Measurements from ENCODE around the gene FN3KRP. TPM values are rescaled to one million over a fixed set of nuclear protein-coding genes. Genes with fewer than 3 reads are reported as not detected.
A peak's percentile ranks its signal among the peaks of the same experiment; 100 is the strongest.

The FN3KRP gene, protein sequence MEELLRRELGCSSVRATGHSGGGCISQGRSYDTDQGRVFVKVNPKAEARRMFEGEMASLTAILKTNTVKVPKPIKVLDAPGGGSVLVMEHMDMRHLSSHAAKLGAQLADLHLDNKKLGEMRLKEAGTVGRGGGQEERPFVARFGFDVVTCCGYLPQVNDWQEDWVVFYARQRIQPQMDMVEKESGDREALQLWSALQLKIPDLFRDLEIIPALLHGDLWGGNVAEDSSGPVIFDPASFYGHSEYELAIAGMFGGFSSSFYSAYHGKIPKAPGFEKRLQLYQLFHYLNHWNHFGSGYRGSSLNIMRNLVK
- polyA plus RNA-seq (2013) = 23.0 TPM

DNA sequence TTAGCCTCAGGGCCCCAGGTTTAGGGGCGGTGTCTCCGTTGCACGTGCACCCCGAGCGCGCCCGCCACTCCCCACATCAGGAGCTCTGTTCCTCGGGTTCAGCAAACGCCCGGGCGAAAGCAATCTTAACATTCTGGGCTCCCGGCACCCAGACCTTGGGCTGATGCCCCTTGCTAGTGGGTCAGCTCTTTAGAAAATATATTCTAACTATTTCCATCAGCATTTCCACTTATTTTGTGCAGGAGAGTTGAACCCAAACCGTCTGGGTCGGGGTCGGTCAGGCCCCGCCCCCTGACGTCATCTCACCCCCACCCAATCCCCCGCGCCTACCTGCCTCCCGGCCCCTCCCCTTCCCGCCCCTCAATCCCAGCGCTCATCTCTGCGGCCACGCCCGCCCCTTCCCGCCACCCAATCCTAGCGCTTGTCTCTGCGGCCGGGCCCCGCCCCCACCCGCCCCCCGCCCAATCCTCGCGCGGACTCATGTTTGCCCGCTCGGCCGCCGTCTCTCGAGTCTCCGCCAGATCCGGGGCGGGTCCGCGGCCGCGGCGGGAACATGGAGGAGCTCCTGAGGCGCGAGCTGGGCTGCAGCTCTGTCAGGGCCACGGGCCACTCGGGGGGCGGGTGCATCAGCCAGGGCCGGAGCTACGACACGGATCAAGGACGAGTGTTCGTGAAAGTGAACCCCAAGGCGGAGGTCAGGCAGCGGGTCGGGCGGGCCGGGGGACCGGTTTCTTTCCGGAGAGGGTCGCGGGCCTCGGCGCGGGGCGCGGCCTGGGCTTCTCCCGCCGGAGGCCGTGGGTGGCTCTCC, at the start of gene FN3KRP:
Gene FN3KRP, plus strand, starts transcription at position 504 of the 808 bp plus-strand sequence. Its CDS starts 50 bp downstream, at position 554.
- WGBS (ENCODE audit: insufficient coverage) = under 1% methylated on average over 39 of the region's 75 CpGs
- peak within 1 kb of the TSS in 1 of 2 experiments; percentile 77 for H3K27ac ChIP-seq (ENCODE audit: insufficient read depth in 1 of 2, low read depth in 1 of 2, low read length in 2 of 2, poor library complexity in 1 of 2, severe bottlenecking in 2 of 2)
- H3K4me1 ChIP-seq (ENCODE audit: control extremely low read depth in 1 of 4, control insufficient read depth in 4 of 4, insufficient read depth in 4 of 4, low read length in 3 of 4) = peaks cover 1 to 20% (median 16%) of the 10 kb centered on the region in 4 experiments
- POLR2A ChIA-PET = interaction anchor here (0.6 to 1.0 kb wide), 3 partner anchors 19 to 36 kb away, joined by 3 read pairs; partner anchors contain the start of gene FN3K
- no peaks in the 10 kb centered on the region for H3K27me3 ChIP-seq (replicated peaks in 2 of 5; ENCODE audit: control insufficient read depth in 4 of 5, insufficient read depth in 5 of 5, low read length in 4 of 5)
- peak within 1 kb of the TSS; percentile 68 to 92 (median 85) for H3K4me3 ChIP-seq (ENCODE audit: control insufficient read depth in 1 of 7, extremely low read depth in 1 of 7, insufficient read depth in 4 of 7, low read depth in 2 of 7, low read length in 6 of 7)
- CTCF ChIA-PET = interaction anchor here (1.1 to 1.8 kb wide), 6 partner anchors 9 to 61 kb away, joined by 3 to 6 read pairs (median 4); no protein-coding TSS in a partner anchor
- H3K36me3 ChIP-seq (ENCODE audit: control insufficient read depth in 4 of 4, insufficient read depth in 4 of 4, low read length in 3 of 4) = peaks cover 0 to 22% (median 17%) of the 10 kb centered on the region in 4 experiments
- peak; percentile 96 to 98 (median 96) for DNase-seq
- H3K9me3 ChIP-seq (ENCODE audit: control extremely low read depth in 1 of 5, control insufficient read depth in 4 of 5, insufficient read depth in 2 of 5, low read depth in 1 of 5, low read length in 4 of 5) = no peaks in the 10 kb centered on the region

DNA sequence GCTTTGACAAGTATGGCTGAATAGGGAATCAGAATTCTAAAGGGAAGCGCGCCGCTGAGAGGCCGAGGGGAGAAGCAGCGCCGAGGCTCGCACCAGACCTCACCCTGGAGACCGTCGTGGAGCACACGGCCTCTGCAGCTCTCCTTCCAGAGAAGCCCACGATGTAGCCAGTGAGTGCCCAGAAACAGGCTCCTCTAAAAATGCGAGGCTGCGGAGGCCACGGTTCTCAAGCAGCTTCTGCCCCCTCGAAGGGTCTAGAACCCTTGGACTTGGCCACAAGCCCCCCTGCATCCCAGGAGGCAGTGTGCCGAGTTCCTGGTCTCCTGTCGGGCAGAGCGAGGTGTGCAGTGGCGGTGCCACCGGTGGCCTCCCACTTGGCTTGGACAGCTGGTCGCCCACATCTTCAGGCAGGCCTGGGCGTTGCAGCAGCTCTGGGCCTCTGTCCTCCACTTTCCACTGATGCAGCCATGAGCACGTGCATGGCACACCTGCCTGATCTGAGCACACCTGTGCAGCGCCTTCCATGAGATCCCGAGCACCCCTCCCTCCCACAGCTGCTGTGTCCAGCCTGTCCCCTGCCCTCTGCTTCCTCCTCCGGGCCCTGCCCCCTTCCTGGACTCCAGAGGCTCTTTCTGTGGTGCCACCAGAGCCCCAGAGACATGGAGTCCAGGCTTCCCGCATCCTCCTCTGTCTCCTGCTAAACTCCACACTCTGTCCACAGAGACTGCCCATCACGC, 49.4 kb upstream of the FN3KRP start:
- no peak for DNase-seq

DNA sequence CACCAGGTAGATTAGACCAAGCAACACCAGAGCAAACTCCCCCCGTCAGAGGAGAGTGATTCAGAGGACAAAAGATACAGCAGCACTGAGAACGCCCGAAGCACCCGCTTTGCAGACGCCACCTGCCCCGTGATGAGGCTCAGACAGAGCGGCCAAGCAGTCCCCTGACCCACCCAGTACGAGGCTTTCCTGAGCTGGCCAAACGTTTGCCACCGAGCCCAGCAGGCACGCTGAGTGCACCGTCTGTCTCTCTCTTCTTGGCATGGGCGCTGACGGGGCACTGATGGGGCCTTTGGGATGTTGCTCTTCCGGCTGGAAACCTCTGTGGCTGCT, 48.9 kb upstream of the FN3KRP start:
- no peaks in the 10 kb centered on the region for H3K9me3 ChIP-seq (ENCODE audit: control extremely low read depth in 1 of 5, control insufficient read depth in 4 of 5, insufficient read depth in 2 of 5, low read depth in 1 of 5, low read length in 4 of 5)
- no peaks in the 10 kb centered on the region for H3K27me3 ChIP-seq (replicated peaks in 2 of 5; ENCODE audit: control insufficient read depth in 4 of 5, insufficient read depth in 5 of 5, low read length in 4 of 5)
- whole genome bisulfite sequencing (ENCODE audit: insufficient coverage) = 100% methylated on average over 13 of the region's 15 CpGs
- POLR2A ChIA-PET = no interaction called here
- peaks cover 0 to 19% (median 6%) of the 10 kb centered on the region in 4 experiments for H3K4me1 ChIP-seq (ENCODE audit: control extremely low read depth in 1 of 4, control insufficient read depth in 4 of 4, insufficient read depth in 4 of 4, low read length in 3 of 4)
- H3K27ac ChIP-seq (ENCODE audit: insufficient read depth in 1 of 2, low read depth in 1 of 2, low read length in 2 of 2, poor library complexity in 1 of 2, severe bottlenecking in 2 of 2) = no peak overlapping the region
- no peak overlapping the region for H3K4me3 ChIP-seq (ENCODE audit: control insufficient read depth in 1 of 7, extremely low read depth in 1 of 7, insufficient read depth in 4 of 7, low read depth in 2 of 7, low read length in 6 of 7)
- no peak for DNase-seq
- H3K36me3 ChIP-seq (ENCODE audit: control insufficient read depth in 4 of 4, insufficient read depth in 4 of 4, low read length in 3 of 4) = no peaks in the 10 kb centered on the region
- CTCF ChIA-PET = interaction anchor here (0.7 to 2.9 kb wide), 22 partner anchors 10 to 534 kb away, joined by 3 to 29 read pairs (median 3); partner anchors contain the start of gene FN3KRP

More for the DNA sequence above, 49.4 kb upstream of the FN3KRP start:
- H3K4me1 ChIP-seq (ENCODE audit: control extremely low read depth in 1 of 4, control insufficient read depth in 4 of 4, insufficient read depth in 4 of 4, low read length in 3 of 4) = peaks cover 0 to 19% (median 6%) of the 10 kb centered on the region in 4 experiments
- no peak overlapping the region for H3K4me3 ChIP-seq (ENCODE audit: control insufficient read depth in 1 of 7, extremely low read depth in 1 of 7, insufficient read depth in 4 of 7, low read depth in 2 of 7, low read length in 6 of 7)
- WGBS (ENCODE audit: insufficient coverage) = 91% methylated on average over 25 of the region's 28 CpGs
- no peak overlapping the region for H3K27ac ChIP-seq (ENCODE audit: insufficient read depth in 1 of 2, low read depth in 1 of 2, low read length in 2 of 2, poor library complexity in 1 of 2, severe bottlenecking in 2 of 2)
- POLR2A ChIA-PET = no interaction called here
- no peaks in the 10 kb centered on the region for H3K9me3 ChIP-seq (ENCODE audit: control extremely low read depth in 1 of 5, control insufficient read depth in 4 of 5, insufficient read depth in 2 of 5, low read depth in 1 of 5, low read length in 4 of 5)
- no peaks in the 10 kb centered on the region for H3K27me3 ChIP-seq (replicated peaks in 2 of 5; ENCODE audit: control insufficient read depth in 4 of 5, insufficient read depth in 5 of 5, low read length in 4 of 5)
- H3K36me3 ChIP-seq (ENCODE audit: control insufficient read depth in 4 of 4, insufficient read depth in 4 of 4, low read length in 3 of 4) = peaks cover 0 to 1% (median 0%) of the 10 kb centered on the region in 4 experiments
- CTCF ChIA-PET = interaction anchor here (0.7 to 2.9 kb wide), 12 partner anchors 9 to 535 kb away, joined by 3 to 29 read pairs (median 5); partner anchors contain the start of gene FN3KRP

DNA sequence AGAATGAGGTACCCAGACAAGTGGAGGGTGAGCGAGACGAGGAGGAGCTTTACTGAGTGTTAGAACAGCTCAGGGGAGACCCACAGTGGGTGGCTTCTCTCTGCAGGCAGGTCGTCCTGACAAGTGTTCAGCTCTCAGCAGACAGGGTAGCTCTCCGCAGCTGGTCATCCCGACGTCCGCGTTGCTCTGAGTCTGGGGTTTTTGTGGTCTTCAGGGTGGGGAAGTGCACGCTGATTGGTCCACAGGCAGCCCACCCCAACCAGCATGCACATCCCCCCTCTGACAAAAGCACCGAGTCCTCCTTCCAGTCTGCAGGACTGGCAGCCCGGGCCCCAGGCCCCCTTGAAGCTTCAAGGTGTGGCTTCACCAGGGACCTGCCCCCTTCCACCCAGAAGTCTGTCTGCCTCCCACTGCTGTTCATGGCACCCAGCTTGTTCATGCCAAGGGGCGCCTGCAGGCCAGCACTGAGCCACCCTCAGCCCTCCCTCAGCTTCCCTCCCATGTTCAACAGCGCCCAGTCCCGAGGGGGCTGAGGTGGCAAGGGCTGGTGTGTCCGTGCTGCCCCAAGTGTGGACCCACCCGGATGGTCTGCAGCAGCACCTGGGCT, 48.4 kb upstream of the FN3KRP start:
- Histone ChIP-seq H3K36me3 (ENCODE audit: control insufficient read depth in 4 of 4, insufficient read depth in 4 of 4, low read length in 3 of 4) (no peaks in the 10 kb centered on the region), H3K4me1 (ENCODE audit: control extremely low read depth in 1 of 4, control insufficient read depth in 4 of 4, insufficient read depth in 4 of 4, low read length in 3 of 4) (peaks cover 0 to 19% (median 6%) of the 10 kb centered on the region in 4 experiments), H3K27me3 (replicated peaks in 2 of 5; ENCODE audit: control insufficient read depth in 4 of 5, insufficient read depth in 5 of 5, low read length in 4 of 5) (no peaks in the 10 kb centered on the region), H3K27ac (ENCODE audit: insufficient read depth in 1 of 2, low read depth in 1 of 2, low read length in 2 of 2, poor library complexity in 1 of 2, severe bottlenecking in 2 of 2) (no peak overlapping the region), H3K9me3 (ENCODE audit: control extremely low read depth in 1 of 5, control insufficient read depth in 4 of 5, insufficient read depth in 2 of 5, low read depth in 1 of 5, low read length in 4 of 5) (no peaks in the 10 kb centered on the region), H3K4me3 (ENCODE audit: control insufficient read depth in 1 of 7, extremely low read depth in 1 of 7, insufficient read depth in 4 of 7, low read depth in 2 of 7, low read length in 6 of 7) (peak overlapping the region in 1 of 7 experiments; percentile 67)
- no peak for DNase-seq
- 76% methylated on average over 16 of the region's 16 CpGs for WGBS (ENCODE audit: insufficient coverage)
- POLR2A ChIA-PET = no interaction called here
- CTCF ChIA-PET = interaction anchor here (0.7 to 2.9 kb wide), 25 partner anchors 9 to 534 kb away, joined by 3 to 29 read pairs (median 4); partner anchors contain the start of gene FN3KRP

DNA sequence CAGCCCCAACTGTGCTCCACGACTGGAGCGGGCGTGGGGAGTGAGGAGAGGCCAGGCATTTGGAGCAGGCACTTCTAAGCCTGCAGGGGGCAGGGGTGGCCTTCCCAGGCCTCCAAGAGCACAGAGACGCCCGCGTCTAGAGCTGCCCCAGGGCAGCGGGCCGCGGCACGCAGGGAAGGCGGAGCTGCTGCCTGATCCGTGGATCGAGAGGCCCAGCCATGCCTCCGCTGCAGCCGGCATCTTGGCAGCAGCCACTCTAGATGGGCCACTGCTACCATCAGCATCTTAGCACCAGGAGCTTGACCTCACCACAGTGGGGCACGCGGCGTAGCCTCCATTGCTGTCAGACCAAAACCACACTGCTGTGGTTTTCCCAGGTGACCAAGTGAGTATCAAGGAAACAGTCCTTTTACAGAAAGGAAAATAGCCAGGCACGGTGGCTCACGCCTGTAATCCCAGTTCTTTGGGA, 47.8 kb upstream of the FN3KRP start:
- CTCF ChIA-PET = interaction anchor here (0.7 to 2.9 kb wide), 23 partner anchors 9 to 533 kb away, joined by 3 to 29 read pairs (median 4); partner anchors contain the start of gene FN3KRP
- H3K4me1 ChIP-seq (ENCODE audit: control extremely low read depth in 1 of 4, control insufficient read depth in 4 of 4, insufficient read depth in 4 of 4, low read length in 3 of 4) = peaks cover 0 to 19% (median 6%) of the 10 kb centered on the region in 4 experiments
- peak; percentile 84 to 88 (median 87) for DNase-seq
- H3K27ac ChIP-seq (ENCODE audit: insufficient read depth in 1 of 2, low read depth in 1 of 2, low read length in 2 of 2, poor library complexity in 1 of 2, severe bottlenecking in 2 of 2) = no peak overlapping the region
- H3K9me3 ChIP-seq (ENCODE audit: control extremely low read depth in 1 of 5, control insufficient read depth in 4 of 5, insufficient read depth in 2 of 5, low read depth in 1 of 5, low read length in 4 of 5) = no peaks in the 10 kb centered on the region
- no peaks in the 10 kb centered on the region for H3K36me3 ChIP-seq (ENCODE audit: control insufficient read depth in 4 of 4, insufficient read depth in 4 of 4, low read length in 3 of 4)
- POLR2A ChIA-PET = no interaction called here
- peak overlapping the region in 6 of 7 experiments; percentile 23 to 67 (median 48) for H3K4me3 ChIP-seq (ENCODE audit: control insufficient read depth in 1 of 7, extremely low read depth in 1 of 7, insufficient read depth in 4 of 7, low read depth in 2 of 7, low read length in 6 of 7)
- 14% methylated on average over 19 of the region's 20 CpGs for WGBS (ENCODE audit: insufficient coverage)
- H3K27me3 ChIP-seq (replicated peaks in 2 of 5; ENCODE audit: control insufficient read depth in 4 of 5, insufficient read depth in 5 of 5, low read length in 4 of 5) = no peaks in the 10 kb centered on the region
